ENCODE measurements around the gene CEBPZOS. TPM values are rescaled to one million over a fixed set of nuclear protein-coding genes. Genes with fewer than 3 reads are reported as not detected.
A peak's percentile ranks its signal among the peaks of the same experiment; 100 is the strongest.

CEBPZOS gene
- total RNA-seq, 1 donor: 27.6 TPM

DNA sequence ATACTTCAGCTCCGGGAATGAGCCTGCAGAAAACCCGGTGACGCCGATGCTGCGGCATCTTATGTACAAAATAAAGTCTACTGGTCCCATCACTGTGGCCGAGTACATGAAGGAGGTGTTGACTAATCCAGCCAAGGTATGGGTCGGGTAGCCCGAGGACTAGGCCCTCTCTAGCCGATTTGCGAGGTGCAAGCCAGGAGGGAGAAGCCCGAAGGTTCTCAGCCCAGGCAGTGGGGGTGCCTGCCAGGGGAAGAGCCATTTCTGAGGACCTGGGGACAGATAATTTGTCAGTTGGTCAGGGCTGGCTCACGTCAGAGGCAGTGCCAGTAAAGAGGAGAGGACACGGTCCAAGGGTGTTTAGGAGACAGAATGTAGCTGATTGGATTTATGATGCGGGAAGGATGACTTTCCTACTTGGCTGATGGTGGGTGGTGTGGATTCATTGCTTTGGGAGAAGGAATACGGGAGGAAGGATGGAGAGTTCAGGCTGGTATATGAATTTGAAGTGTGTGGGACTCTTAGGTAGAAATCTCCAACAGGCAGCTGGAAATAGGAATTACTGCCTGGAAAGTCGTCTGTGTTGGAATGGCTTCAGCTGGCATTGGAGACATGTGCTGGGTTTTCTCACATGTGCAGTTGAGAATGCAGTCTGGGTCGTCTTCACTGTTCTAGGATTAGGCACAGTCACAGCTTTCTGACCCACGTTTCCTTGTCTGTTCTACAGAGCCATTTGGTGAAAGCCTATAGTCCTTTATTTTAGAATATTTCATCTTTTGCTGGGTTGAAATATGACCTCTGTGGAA, 36.0 kb downstream of the CEBPZOS start:
- peak overlapping the region; percentile 98 for H3K4me3 ChIP-seq (ENCODE audit: low read depth, low read length)
- peak; percentile 40 for DNase-seq (ENCODE audit: low read depth)
- TF ChIP-seq CTCF (IDR thresholded peaks at IDR 0.05; ENCODE audit: insufficient read depth, low read length): no peak

- no peak for TF ChIP-seq CTCF (IDR thresholded peaks at IDR 0.05; ENCODE audit: insufficient read depth, low read length)
- H3K4me3 ChIP-seq (ENCODE audit: low read depth, low read length): no peak overlapping the region
- no peak for DNase-seq (ENCODE audit: low read depth)
Observed at GRCh38 chr2:37243435-37243834, 47.1 kb downstream of the CEBPZOS start.

GRCh38 chr2:37244017-37244416, 47.7 kb downstream of the CEBPZOS start:
- no peak for TF ChIP-seq CTCF (IDR thresholded peaks at IDR 0.05; ENCODE audit: insufficient read depth, low read length)
- no peak overlapping the region for H3K4me3 ChIP-seq (ENCODE audit: low read depth, low read length)
- DNase-seq (ENCODE audit: low read depth): peak; percentile 14

DNA sequence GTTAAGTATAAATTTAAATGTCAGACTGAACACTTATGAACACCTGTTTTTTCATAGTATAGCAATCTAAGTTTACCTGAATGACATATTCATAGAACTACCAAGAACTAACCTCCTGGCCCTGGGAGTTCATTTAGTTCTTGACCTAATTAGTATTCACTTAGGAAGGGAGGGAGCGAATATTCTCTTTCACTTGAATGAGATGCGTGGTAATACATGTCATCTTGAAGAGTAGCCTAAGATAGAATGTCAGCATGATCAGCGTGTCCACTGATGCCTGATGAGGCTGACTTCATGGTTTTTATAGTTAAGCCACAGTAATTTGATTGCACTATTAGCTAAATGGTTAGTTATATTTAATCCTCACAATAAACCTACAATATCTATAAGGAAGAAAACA, 48.5 kb downstream of the CEBPZOS start:
- no peak for DNase-seq (ENCODE audit: low read depth)
- no peak overlapping the region for H3K4me3 ChIP-seq (ENCODE audit: low read depth, low read length)
- no peak for TF ChIP-seq CTCF (IDR thresholded peaks at IDR 0.05; ENCODE audit: insufficient read depth, low read length)

- no peak for TF ChIP-seq CTCF (IDR thresholded peaks at IDR 0.05; ENCODE audit: insufficient read depth, low read length)
- H3K4me3 ChIP-seq (ENCODE audit: low read depth, low read length): no peak overlapping the region
- DNase-seq (ENCODE audit: low read depth): no peak
Observed at GRCh38 chr2:37246205-37246604, 49.9 kb downstream of the CEBPZOS start.

DNA sequence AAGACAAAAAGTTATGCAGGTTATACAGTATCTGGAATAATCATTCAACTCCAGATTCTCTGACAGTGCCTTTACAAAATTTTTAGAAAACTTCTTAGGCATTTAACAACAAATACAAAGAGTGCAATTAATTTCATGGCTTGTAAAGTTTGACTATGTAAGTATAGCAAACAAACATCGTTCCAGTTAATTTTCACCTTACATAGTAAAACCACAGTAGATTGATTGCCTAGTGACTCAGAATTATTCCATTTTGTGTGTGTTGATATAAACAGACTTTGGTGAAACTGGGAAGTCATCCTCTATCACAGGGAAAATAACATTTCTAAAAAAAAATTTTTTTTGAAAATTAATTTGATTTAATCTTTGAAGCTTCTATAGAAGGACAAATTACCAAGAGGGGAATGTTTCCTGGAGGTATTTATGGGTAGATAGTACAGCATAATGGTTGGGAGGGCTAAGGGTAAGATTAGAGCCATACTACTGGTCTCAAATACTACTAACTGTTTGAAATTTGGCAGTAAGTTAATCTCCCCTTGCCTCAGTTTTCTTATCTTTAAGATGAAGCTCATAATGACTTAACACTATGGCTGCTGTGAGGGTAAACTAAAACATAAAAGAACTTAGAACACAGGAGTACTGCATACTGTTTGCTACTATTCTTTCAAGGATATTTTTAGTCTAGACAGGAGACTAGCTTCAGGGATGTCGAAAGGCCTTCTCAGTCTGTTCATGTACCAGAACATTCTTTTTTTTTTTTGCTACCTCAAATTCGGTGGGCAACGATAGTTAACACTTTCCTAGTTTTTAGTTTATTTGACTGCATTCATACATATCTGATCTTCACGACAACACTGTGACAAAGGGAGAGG, 54.8 kb downstream of the CEBPZOS start:
- no peak for TF ChIP-seq CTCF (IDR thresholded peaks at IDR 0.05; ENCODE audit: insufficient read depth, low read length)
- DNase-seq (ENCODE audit: low read depth): no peak
- no peak overlapping the region for H3K4me3 ChIP-seq (ENCODE audit: low read depth, low read length)

Other genes starting within 250 kb of the CEBPZOS start
- gene STRN, start 230.0 kb upstream of the CEBPZOS start, total RNA-seq (ENCODE audit: low replicate concordance): 26.2 and 26.5 TPM in 2 replicates
- 20.6 and 21.1 TPM in 2 replicates for gene HEATR5B, start 112.1 kb upstream of the CEBPZOS start, total RNA-seq (ENCODE audit: low replicate concordance)
- gene GPATCH11, start 112.0 kb upstream of the CEBPZOS start, total RNA-seq (ENCODE audit: low replicate concordance): 8.5 and 14.0 TPM in 2 replicates
- gene EIF2AK2, start 39.5 kb upstream of the CEBPZOS start, total RNA-seq (ENCODE audit: low replicate concordance): 38.8 and 53.8 TPM in 2 replicates
- gene SULT6B1, start 7.8 kb upstream of the CEBPZOS start, total RNA-seq (ENCODE audit: low replicate concordance): not detected in 2 replicates
- gene CEBPZ, start 35.1 kb downstream of the CEBPZOS start, total RNA-seq (ENCODE audit: low replicate concordance): 64.3 and 104 TPM in 2 replicates
- 11.1 and 37.9 TPM in 2 replicates for gene NDUFAF7, start 35.2 kb downstream of the CEBPZOS start, total RNA-seq (ENCODE audit: low replicate concordance)
- 55.8 and 77.9 TPM in 2 replicates for gene PRKD3, start 128.3 kb downstream of the CEBPZOS start, total RNA-seq (ENCODE audit: low replicate concordance)
- 1.7 and 8.3 TPM in 2 replicates for gene QPCT, start 148.1 kb downstream of the CEBPZOS start, total RNA-seq (ENCODE audit: low replicate concordance)

Data from fibroblast of the aortic adventitia (primary cell).